Endothelial cell of umbilical vein (primary cell): Measurements from ENCODE around the gene MST1. TPM values are rescaled to one million over a fixed set of nuclear protein-coding genes. Genes with fewer than 3 reads are reported as not detected.

Experiments
- BruUV-seq: library from RNA; stranded (reverse); fragments of 400-500 nt; replicated peaks from 2 replicates; lab custom pipeline; 2021; lab: Mats Ljungman, UMichigan
- CTCF ChIA-PET: fragments of 300-600, 350-600 bp; sonication (Branson Sonifier 250); formaldehyde crosslinking; loops from one replicate; lab custom pipeline; 2021; ENCODE audit warnings: antibody characterized with exemption, inconsistent platforms; lab: Charles Lee
- POLR2A ChIA-PET: fragments of 300-600, 350-600 bp; sonication (Branson Sonifier 250); formaldehyde crosslinking; loops from one replicate; lab custom pipeline; 2021; ENCODE audit warnings: antibody characterized with exemption, inconsistent platforms; lab: Charles Lee
- DNase-seq: peaks from one replicate; pipeline ENCODE4 v3.0.0-alpha.2; 2011; ENCODE audit warnings: low read depth, low spot score
- FAIRE-seq: peaks from 2 replicates; lab custom pipeline; 2011; peaks lifted over from hg19 to GRCh38; lab: Jason Lieb, UNC
- H2AFZ ChIP-seq: 2 replicates; pipeline ENCODE4 v1.6.0; 2012; ENCODE audit warnings: low read depth, low read length, control low read depth, inconsistent platforms
- H3K27ac ChIP-seq: 2 replicates; pipeline ENCODE4 v1.5.1; 2011; ENCODE audit warnings: low read depth, mild to moderate bottlenecking, control low read depth, low read length, moderate library complexity; ENCODE audit not compliant: insufficient read depth
- H3K27me3 ChIP-seq, 2 experiments: 2 replicates each; pipeline versions ENCODE4 v1.6.0 to v1.6.1; 2011; ENCODE audit warnings: low read length in 2 of 2, mixed read lengths in 1 of 2; ENCODE audit not compliant: control insufficient read depth in 2 of 2, insufficient read depth in 2 of 2
- H3K36me3 ChIP-seq, 2 experiments: 2 replicates in 1 of 2; 3 replicates in 1 of 2; pipeline ENCODE4 v1.5.1; 2011; ENCODE audit warnings: low read length in 2 of 2, mild to moderate bottlenecking in 1 of 2, moderate library complexity in 1 of 2; ENCODE audit not compliant: control insufficient read depth in 2 of 2, insufficient read depth in 2 of 2; ENCODE audit errors: extremely low read depth in 1 of 2
- H3K4me1 ChIP-seq: 3 replicates; pipeline ENCODE4 v1.5.1; 2011; ENCODE audit warnings: mild to moderate bottlenecking, low read length; ENCODE audit not compliant: control insufficient read depth, insufficient read depth; ENCODE audit errors: extremely low read depth
- H3K4me2 ChIP-seq: 2 replicates; pipeline ENCODE4 v1.6.1; 2011; ENCODE audit warnings: low read length, control low read depth, mixed read lengths; ENCODE audit not compliant: insufficient read depth
- H3K4me3 ChIP-seq, 3 experiments: fragments of 200-600 bp in 1 of 3; sonication (generic), shearing (Covaris generic) in 1 of 3; replicated peaks in 1 of 3; 2 replicates each; pipeline ENCODE4 v1.5.1; 2011 to 2016; ENCODE audit warnings: control low read depth in 3 of 3, low read length in 3 of 3, mild to moderate bottlenecking in 2 of 3, inconsistent platforms in 1 of 3, low read depth in 1 of 3, moderate library complexity in 1 of 3; ENCODE audit not compliant: insufficient read depth in 1 of 3
- H3K79me2 ChIP-seq: 2 replicates; pipeline ENCODE4 v1.6.0; 2012; ENCODE audit warnings: low read length, inconsistent platforms; ENCODE audit not compliant: control insufficient read depth, insufficient read depth
- H3K9ac ChIP-seq: replicated peaks from 2 replicates; pipeline ENCODE3; 2011; ENCODE audit warnings: low read length, control low read depth; ENCODE audit not compliant: insufficient read depth; ENCODE audit errors: extremely low read depth
- H3K9me1 ChIP-seq: replicated peaks from 3 replicates; pipeline ENCODE4 v1.6.0; 2011; ENCODE audit warnings: mild to moderate bottlenecking, low read length; ENCODE audit not compliant: control insufficient read depth, insufficient read depth; ENCODE audit errors: extremely low read depth
- H3K9me3 ChIP-seq: replicated peaks from 2 replicates; pipeline ENCODE4 v1.5.1; 2012; ENCODE audit warnings: low read length, inconsistent platforms; ENCODE audit not compliant: control insufficient read depth, insufficient read depth
- H4K20me1 ChIP-seq: replicated peaks from 2 replicates; pipeline ENCODE3; 2011; ENCODE audit warnings: mild to moderate bottlenecking, low read length; ENCODE audit not compliant: control insufficient read depth, insufficient read depth; ENCODE audit errors: extremely low read depth
- EZH2 ChIP-seq: IDR thresholded peaks from 2 replicates; pipeline ENCODE4 v1.6.1; 2012; ENCODE audit warnings: borderline replicate concordance, low read depth, mild to moderate bottlenecking, moderate library complexity, low read length, inconsistent platforms; ENCODE audit not compliant: severe bottlenecking
- FOS ChIP-seq: IDR thresholded peaks from 2 replicates; pipeline ENCODE4 v1.6.1; 2011; ENCODE audit warnings: mild to moderate bottlenecking, low read length, moderate library complexity, borderline replicate concordance; ENCODE audit not compliant: insufficient read depth
- GATA2 ChIP-seq: IDR thresholded peaks from 2 replicates; pipeline ENCODE4 v1.7.0; 2011; ENCODE audit warnings: low read depth, mild to moderate bottlenecking, moderate library complexity, mixed read lengths, low read length; ENCODE audit not compliant: insufficient read length, insufficient read depth
- JUN ChIP-seq: IDR thresholded peaks from 2 replicates; pipeline ENCODE4 v1.6.1; 2011; ENCODE audit warnings: borderline replicate concordance, low read depth; ENCODE audit not compliant: insufficient read length, insufficient read depth
- MYC ChIP-seq: IDR thresholded peaks from one replicate; pipeline ENCODE4 v1.6.1; 2011; ENCODE audit warnings: mild to moderate bottlenecking, low read depth, low read length
- POLR2AphosphoS5 ChIP-seq: IDR thresholded peaks from 2 replicates; pipeline ENCODE4 v1.6.1; 2012; ENCODE audit warnings: low read depth, mild to moderate bottlenecking, control low read depth, low read length, moderate library complexity; ENCODE audit not compliant: insufficient read depth
- dilution Hi-C: fragments of 300-500 bp; cut with MboI; formaldehyde crosslinking; loops from one replicate; pipeline ENCODE4 v1.15.0; 2019; ENCODE audit warnings: low sequenced_read_pairs; ENCODE audit not compliant: extremely low pct_ligation_motif_present
- intact Hi-C: fragments of 100-400 bp; cut with micrococcal nuclease; formaldehyde crosslinking; loops from one replicate; pipeline ENCODE4 v1.10.0; 2022
- polyA plus RNA-seq, 4 experiments: library from polyadenylated mRNA; depleted of rRNA in 3 of 4; stranded (reverse) in 3 of 4; unstranded in 1 of 4; fragments of >200 nt; gene quantifications; 2 replicates each; pipeline versions ENCODE4 v1.2.1 to v1.2.3, GENCODE V29; 2011 to 2012; ENCODE audit warnings: missing spikeins in 1 of 4
- total RNA-seq: library from RNA; stranded (reverse); gene quantifications from 2 replicates; pipeline ENCODE4 v1.2.3, GENCODE V29; 2021
- TF ChIP-seq, protein P1 (sequence below), 2 donors: IDR thresholded peaks; 1 replicate in 1 of 2; 2 replicates in 1 of 2; pipeline ENCODE4 v1.5.1; 2011; ENCODE audit warnings: low read length in 2 of 2, mild to moderate bottlenecking in 2 of 2, moderate library complexity in 2 of 2, control low read depth in 1 of 2, inconsistent platforms in 1 of 2, low read depth in 1 of 2; ENCODE audit not compliant: insufficient read depth in 1 of 2; ENCODE audit errors: extremely low read depth in 1 of 2
- TF ChIP-seq, protein P2 (sequence below): IDR thresholded peaks from 2 replicates; pipeline ENCODE4 v1.6.1; 2011; ENCODE audit not compliant: insufficient read depth, insufficient read length

Gene MST1
- total and polyA plus RNA-seq, 2 donors (not counting 3 experiments of a cell fraction or from before 2014, with no cell fraction given) = 6.1 to 17.5 TPM

DNA sequence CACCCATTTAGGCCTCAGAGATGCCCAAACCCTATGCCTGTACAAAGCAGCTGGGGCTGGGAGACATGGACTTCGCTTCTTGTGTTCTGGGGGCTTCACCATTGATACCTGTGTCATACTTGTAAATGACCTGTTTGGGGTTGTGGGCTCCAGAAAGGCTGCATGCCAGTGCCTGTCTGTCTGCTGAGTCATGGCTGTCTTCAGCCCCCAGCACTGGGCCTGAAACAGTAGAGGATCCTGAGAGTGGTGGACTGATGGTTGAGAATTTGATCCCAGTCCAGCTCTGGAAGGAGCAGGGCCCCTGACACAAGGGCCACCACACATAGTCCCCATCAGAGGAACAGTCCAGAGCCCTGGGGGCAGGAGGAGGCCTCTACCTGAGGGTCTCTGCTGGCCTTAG, 39.7 kb downstream of the MST1 start:
- no peak overlapping the region for H3K27ac ChIP-seq
- H3K79me2 ChIP-seq = no peaks in the 10 kb centered on the region
- H3K4me1 ChIP-seq = no peaks in the 10 kb centered on the region
- dilution Hi-C loops = no loop called here
- H2AFZ ChIP-seq = no peak overlapping the region
- H3K4me2 ChIP-seq = no peak overlapping the region
- no peak overlapping the region for H3K4me3 ChIP-seq
- POLR2A ChIA-PET = no interaction called here
- DNase-seq (no peak), FAIRE-seq (no peak)
- H3K9me1 ChIP-seq = no peaks in the 10 kb centered on the region
- no peaks in the 10 kb centered on the region for H3K9me3 ChIP-seq
- H3K36me3 ChIP-seq = no peaks in the 10 kb centered on the region
- no peak overlapping the region for H3K9ac ChIP-seq
- no TSS peak for BruUV-seq
- no peaks in the 10 kb centered on the region for H4K20me1 ChIP-seq
- no peaks in the 10 kb centered on the region for H3K27me3 ChIP-seq
- TF ChIP-seq GATA2 (no peak), JUN (no peak), MYC (no peak), FOS (no peak), POLR2AphosphoS5 (no peak), EZH2 (no peak)
- TF ChIP-seq, protein P1, sequence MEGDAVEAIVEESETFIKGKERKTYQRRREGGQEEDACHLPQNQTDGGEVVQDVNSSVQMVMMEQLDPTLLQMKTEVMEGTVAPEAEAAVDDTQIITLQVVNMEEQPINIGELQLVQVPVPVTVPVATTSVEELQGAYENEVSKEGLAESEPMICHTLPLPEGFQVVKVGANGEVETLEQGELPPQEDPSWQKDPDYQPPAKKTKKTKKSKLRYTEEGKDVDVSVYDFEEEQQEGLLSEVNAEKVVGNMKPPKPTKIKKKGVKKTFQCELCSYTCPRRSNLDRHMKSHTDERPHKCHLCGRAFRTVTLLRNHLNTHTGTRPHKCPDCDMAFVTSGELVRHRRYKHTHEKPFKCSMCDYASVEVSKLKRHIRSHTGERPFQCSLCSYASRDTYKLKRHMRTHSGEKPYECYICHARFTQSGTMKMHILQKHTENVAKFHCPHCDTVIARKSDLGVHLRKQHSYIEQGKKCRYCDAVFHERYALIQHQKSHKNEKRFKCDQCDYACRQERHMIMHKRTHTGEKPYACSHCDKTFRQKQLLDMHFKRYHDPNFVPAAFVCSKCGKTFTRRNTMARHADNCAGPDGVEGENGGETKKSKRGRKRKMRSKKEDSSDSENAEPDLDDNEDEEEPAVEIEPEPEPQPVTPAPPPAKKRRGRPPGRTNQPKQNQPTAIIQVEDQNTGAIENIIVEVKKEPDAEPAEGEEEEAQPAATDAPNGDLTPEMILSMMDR (IDR thresholded peaks at IDR 0.05; ENCODE audit: extremely low read depth in 1 of 2, insufficient read depth in 1 of 2, low read depth in 1 of 2, low read length in 2 of 2) = no peak
- TF ChIP-seq, protein P2, sequence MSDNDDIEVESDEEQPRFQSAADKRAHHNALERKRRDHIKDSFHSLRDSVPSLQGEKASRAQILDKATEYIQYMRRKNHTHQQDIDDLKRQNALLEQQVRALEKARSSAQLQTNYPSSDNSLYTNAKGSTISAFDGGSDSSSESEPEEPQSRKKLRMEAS = no peak
- CTCF ChIA-PET = no interaction called here
- intact Hi-C loops = no loop called here
